Mesenchymal stem cell (in vitro differentiated cells and primary cell): Measurements from ENCODE around the gene NACC2.

Source experiments
- DNase-seq: peaks from one replicate; pipeline ENCODE4 v3.0.0-alpha.2; 2013
- H2AFZ ChIP-seq: one replicate; pipeline ENCODE4 v1.6.1; 2013; ENCODE audit warnings: low read depth, mild to moderate bottlenecking, control low read depth, inconsistent platforms, low read length, moderate library complexity
- H2AK5ac ChIP-seq: 2 replicates; pipeline ENCODE4 v1.6.1; 2013; ENCODE audit warnings: low read length, moderate library complexity, mild to moderate bottlenecking, inconsistent platforms; ENCODE audit not compliant: severe bottlenecking
- H2BK120ac ChIP-seq: one replicate; pipeline ENCODE4 v1.6.1; 2013; ENCODE audit warnings: low read depth, mild to moderate bottlenecking, inconsistent platforms, low read length, moderate library complexity
- H2BK12ac ChIP-seq, 2 experiments: one replicate each; pipeline ENCODE4 v1.6.1; 2013; ENCODE audit warnings: inconsistent platforms in 2 of 2, low read length in 2 of 2, mild to moderate bottlenecking in 2 of 2, moderate library complexity in 2 of 2, control low read depth in 1 of 2
- H2BK15ac ChIP-seq: one replicate; pipeline ENCODE4 v1.6.1; 2013; ENCODE audit warnings: mild to moderate bottlenecking, low read depth, inconsistent platforms; ENCODE audit not compliant: poor library complexity, severe bottlenecking
- H2BK5ac ChIP-seq: 2 replicates; pipeline ENCODE4 v1.6.1; 2013; ENCODE audit warnings: low read depth, mild to moderate bottlenecking, low read length, control low read depth, inconsistent platforms; ENCODE audit not compliant: poor library complexity, severe bottlenecking
- H3K14ac ChIP-seq, 2 experiments: one replicate each; pipeline ENCODE4 v1.6.1; 2013; ENCODE audit warnings: inconsistent platforms in 2 of 2, low read length in 2 of 2, control low read depth in 1 of 2, mild to moderate bottlenecking in 1 of 2, moderate library complexity in 1 of 2
- H3K18ac ChIP-seq, 2 experiments: one replicate each; pipeline ENCODE4 v1.6.1; 2013; ENCODE audit warnings: inconsistent platforms in 2 of 2, low read length in 2 of 2, control low read depth in 1 of 2, low read depth in 1 of 2, mild to moderate bottlenecking in 1 of 2
- H3K23ac ChIP-seq, 2 experiments: one replicate each; pipeline ENCODE4 v1.6.1; 2013; ENCODE audit warnings: inconsistent platforms in 2 of 2, low read length in 2 of 2, mild to moderate bottlenecking in 2 of 2, moderate library complexity in 2 of 2, control low read depth in 1 of 2
- H3K27ac ChIP-seq: 2 replicates; pipeline ENCODE4 v1.5.1; 2013; ENCODE audit warnings: mild to moderate bottlenecking, moderate library complexity, low read length, control low read depth, inconsistent platforms; ENCODE audit not compliant: poor library complexity, severe bottlenecking
- H3K27me3 ChIP-seq, 2 experiments: 2 replicates each; pipeline versions ENCODE4 v1.6.1 to v1.7.0; 2013; ENCODE audit warnings: low read length in 2 of 2, mild to moderate bottlenecking in 2 of 2, moderate library complexity in 2 of 2, control low read depth in 1 of 2, inconsistent platforms in 1 of 2; ENCODE audit not compliant: control insufficient read depth in 1 of 2, insufficient read depth in 1 of 2
- H3K36me3 ChIP-seq, 2 experiments: 2 replicates each; pipeline versions ENCODE4 v1.6.1 to v1.7.0; 2013; ENCODE audit warnings: low read length in 2 of 2, control low read depth in 1 of 2, inconsistent platforms in 1 of 2, low read depth in 1 of 2, mild to moderate bottlenecking in 1 of 2; ENCODE audit not compliant: insufficient read depth in 2 of 2, control insufficient read depth in 1 of 2
- H3K4ac ChIP-seq, 2 experiments: one replicate each; pipeline ENCODE4 v1.6.1; 2013; ENCODE audit warnings: inconsistent platforms in 2 of 2, low read length in 2 of 2, mild to moderate bottlenecking in 2 of 2, moderate library complexity in 2 of 2, control low read depth in 1 of 2, low read depth in 1 of 2
- H3K4me1 ChIP-seq: 2 replicates; pipeline ENCODE4 v1.6.1; 2013; ENCODE audit warnings: low read depth, low read length, control low read depth; ENCODE audit not compliant: control insufficient read depth, insufficient read depth
- H3K4me2 ChIP-seq: 2 replicates; pipeline ENCODE4 v1.6.1; 2013; ENCODE audit warnings: low read length, mild to moderate bottlenecking, inconsistent platforms; ENCODE audit not compliant: poor library complexity, severe bottlenecking
- H3K4me3 ChIP-seq, 2 experiments: 2 replicates each; pipeline versions ENCODE4 v1.5.1 to v1.7.0; 2013; ENCODE audit warnings: low read length in 2 of 2, mild to moderate bottlenecking in 2 of 2, control low read depth in 1 of 2, low read depth in 1 of 2; ENCODE audit not compliant: insufficient read depth in 1 of 2
- H3K79me1 ChIP-seq: replicated peaks from 2 replicates; pipeline ENCODE4 v1.6.1; 2013; ENCODE audit warnings: mild to moderate bottlenecking, control low read depth, low read length, inconsistent platforms; ENCODE audit not compliant: poor library complexity, severe bottlenecking
- H3K9ac ChIP-seq: 2 replicates; pipeline ENCODE4 v1.7.0; 2013; ENCODE audit warnings: mild to moderate bottlenecking, low read length, moderate library complexity
- H3K9me3 ChIP-seq: 2 replicates; pipeline ENCODE4 v1.7.0; 2013; ENCODE audit warnings: mild to moderate bottlenecking, low read length; ENCODE audit not compliant: control insufficient read depth
- H4K8ac ChIP-seq: one replicate; pipeline ENCODE4 v1.6.1; 2013; ENCODE audit warnings: inconsistent platforms, mild to moderate bottlenecking, low read length, moderate library complexity
- H4K91ac ChIP-seq: one replicate; pipeline ENCODE4 v1.6.1; 2013; ENCODE audit warnings: mild to moderate bottlenecking, low read length, inconsistent platforms
- WGBS: methylation state at CpG from one replicate; pipeline ENCODE4 v1.1.7; 2013; ENCODE audit warnings: mixed read lengths; 5-methylcytosine and 5-hydroxymethylcytosine counted together

NACC2 gene

DNA sequence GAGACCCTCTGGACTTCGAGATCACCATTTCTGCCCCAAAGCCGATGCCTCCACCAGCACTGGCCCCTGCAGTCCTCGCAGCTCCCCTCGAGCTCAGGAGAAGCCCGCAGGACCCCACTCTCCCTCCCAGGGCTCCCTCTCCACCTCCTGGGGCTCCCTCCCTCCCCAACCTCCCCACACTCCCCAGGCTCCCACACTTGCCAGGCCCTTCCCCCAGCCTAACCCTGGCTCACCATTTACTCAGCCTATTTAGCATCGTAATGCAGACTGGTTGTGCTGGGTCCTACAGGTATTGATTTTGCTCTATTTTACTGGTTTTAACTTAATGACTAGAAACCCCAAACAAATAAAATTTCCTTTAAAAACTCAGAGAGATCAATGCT is 47.3 kb upstream of the NACC2 start:
- no peak overlapping the region for H3K4ac ChIP-seq
- no peak overlapping the region for H2BK12ac ChIP-seq
- H3K27me3 ChIP-seq = peaks cover 35 to 68% of the 10 kb centered on the region in 2 experiments
- no peaks in the 10 kb centered on the region for H3K36me3 ChIP-seq
- no peak for DNase-seq
- no peak overlapping the region for H3K4me3 ChIP-seq
- no peak overlapping the region for H3K23ac ChIP-seq
- no peak overlapping the region for H4K8ac ChIP-seq
- no peak overlapping the region for H3K27ac ChIP-seq
- no peak overlapping the region for H3K9ac ChIP-seq
- H3K9me3 ChIP-seq = no peaks in the 10 kb centered on the region
- H2BK15ac ChIP-seq = no peak overlapping the region
- no peak overlapping the region for H3K14ac ChIP-seq
- H4K91ac ChIP-seq = no peak overlapping the region
- H3K18ac ChIP-seq = no peak overlapping the region
- no peak overlapping the region for H2BK5ac ChIP-seq
- H3K4me1 ChIP-seq = peaks cover 20% of the 10 kb centered on the region
- WGBS = 89% methylated on average over 5 of the region's 6 CpGs
- no peaks in the 10 kb centered on the region for H3K79me1 ChIP-seq
- H2AFZ ChIP-seq = no peak overlapping the region
- H2BK120ac ChIP-seq = no peak overlapping the region
- H3K4me2 ChIP-seq = no peak overlapping the region
- no peak overlapping the region for H2AK5ac ChIP-seq

DNA sequence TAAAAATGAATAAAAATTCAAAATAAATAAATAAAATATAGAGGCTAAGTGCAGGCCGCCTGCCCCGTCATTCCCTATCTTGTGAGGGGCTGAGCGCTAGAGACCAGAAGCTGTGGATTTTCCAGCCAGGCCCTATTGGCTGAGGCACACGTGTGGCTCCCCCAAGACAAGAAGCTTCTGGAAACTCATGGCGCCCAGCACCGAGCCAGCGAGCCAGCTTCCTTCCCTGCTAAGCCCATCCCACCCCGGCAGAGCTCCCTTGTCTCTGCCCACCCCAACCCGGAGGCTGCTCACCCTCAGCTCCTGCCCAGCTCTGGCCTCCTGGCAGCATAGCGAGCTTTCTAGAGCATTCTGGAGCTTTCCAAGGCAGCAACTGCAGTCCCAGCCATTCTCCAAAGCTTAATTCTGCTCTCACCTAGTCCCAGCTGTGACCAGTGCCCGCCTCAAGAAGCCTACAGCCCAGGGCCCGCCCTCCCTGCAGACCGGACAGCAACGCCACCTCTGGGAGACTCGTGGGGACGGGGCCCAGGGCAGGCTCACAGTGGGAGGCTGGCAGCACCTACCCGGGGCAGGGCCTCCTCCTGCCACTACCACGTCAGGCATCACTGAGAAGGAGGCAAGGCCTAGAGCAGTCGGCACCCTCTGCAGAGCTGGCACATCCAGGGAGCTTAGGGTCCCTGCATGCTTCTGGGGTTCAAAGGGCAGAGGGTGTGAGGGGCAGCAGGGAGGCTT is 46.8 kb upstream of the NACC2 start:
- WGBS = 89% methylated on average over 19 of the region's 19 CpGs
- no peak overlapping the region for H3K14ac ChIP-seq
- H3K27ac ChIP-seq = no peak overlapping the region
- no peak overlapping the region for H3K23ac ChIP-seq
- H3K27me3 ChIP-seq = peaks cover 35 to 68% of the 10 kb centered on the region in 2 experiments
- H3K9ac ChIP-seq = no peak overlapping the region
- no peaks in the 10 kb centered on the region for H3K36me3 ChIP-seq
- H3K79me1 ChIP-seq = no peaks in the 10 kb centered on the region
- no peak overlapping the region for H2AFZ ChIP-seq
- H2BK15ac ChIP-seq = no peak overlapping the region
- no peak overlapping the region for H2BK5ac ChIP-seq
- H4K91ac ChIP-seq = no peak overlapping the region
- H3K18ac ChIP-seq = no peak overlapping the region
- H4K8ac ChIP-seq = no peak overlapping the region
- DNase-seq = no peak
- peaks cover 20% of the 10 kb centered on the region for H3K4me1 ChIP-seq
- H2AK5ac ChIP-seq = no peak overlapping the region
- H3K9me3 ChIP-seq = no peaks in the 10 kb centered on the region
- no peak overlapping the region for H2BK12ac ChIP-seq
- no peak overlapping the region for H2BK120ac ChIP-seq
- no peak overlapping the region for H3K4ac ChIP-seq
- no peak overlapping the region for H3K4me3 ChIP-seq
- H3K4me2 ChIP-seq = no peak overlapping the region

DNA sequence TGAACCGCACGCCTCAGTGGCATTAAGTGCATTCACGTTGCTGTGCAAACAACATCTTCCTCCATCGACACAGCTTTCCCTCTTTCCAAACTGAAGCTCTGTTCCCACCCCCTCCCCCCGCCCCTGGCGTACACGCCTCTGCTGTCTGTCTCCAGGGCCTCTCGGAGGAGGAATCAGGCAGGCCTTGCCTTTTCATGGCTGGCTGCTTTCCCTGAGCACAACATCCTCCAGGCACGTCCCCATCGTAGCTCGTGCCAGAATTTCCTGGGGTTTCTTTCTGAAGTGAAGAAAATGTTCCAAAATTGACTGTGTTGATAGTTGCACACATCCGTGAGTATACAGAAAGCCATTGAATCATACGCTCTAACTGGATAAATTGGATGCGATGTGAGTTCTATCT is 45.9 kb upstream of the NACC2 start:
- WGBS = 75% methylated on average over 14 of the region's 14 CpGs
- Histone ChIP-seq H2BK120ac (no peak overlapping the region), H4K91ac (no peak overlapping the region), H3K9me3 (no peaks in the 10 kb centered on the region), H3K36me3 (no peaks in the 10 kb centered on the region), H3K18ac (no peak overlapping the region), H3K79me1 (no peaks in the 10 kb centered on the region), H3K27me3 (peaks cover 34 to 68% of the 10 kb centered on the region in 2 experiments), H3K4ac (no peak overlapping the region), H3K4me3 (no peak overlapping the region), H3K4me2 (no peak overlapping the region), H2BK15ac (no peak overlapping the region), H3K14ac (no peak overlapping the region), H2BK5ac (no peak overlapping the region), H3K4me1 (peaks cover 22% of the 10 kb centered on the region), H3K27ac (no peak overlapping the region), H2AFZ (no peak overlapping the region), H2BK12ac (no peak overlapping the region), H4K8ac (no peak overlapping the region), H3K9ac (no peak overlapping the region), H3K23ac (no peak overlapping the region), H2AK5ac (no peak overlapping the region)
- no peak for DNase-seq

DNA sequence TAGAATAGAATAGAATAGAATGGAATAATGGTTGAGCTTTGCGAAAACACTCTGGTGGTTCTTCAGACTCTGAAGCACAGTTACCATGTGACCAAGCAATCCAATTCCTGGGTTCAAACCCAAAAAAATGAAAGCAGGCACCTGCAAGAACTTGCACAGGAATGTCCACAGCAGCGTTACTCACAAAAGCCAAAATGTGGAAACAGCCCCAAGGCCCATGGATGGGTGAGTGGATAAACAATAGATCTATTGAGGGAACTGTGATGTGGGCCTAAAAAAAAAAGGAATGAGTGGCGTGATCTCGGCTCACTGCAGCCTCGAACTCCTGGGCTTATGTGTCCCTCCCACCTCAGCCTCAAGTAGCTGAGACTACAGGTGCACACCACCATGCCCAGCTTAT is 45.0 kb upstream of the NACC2 start:
- H3K9ac ChIP-seq = no peak overlapping the region
- H3K18ac ChIP-seq = no peak overlapping the region
- peaks cover 26% of the 10 kb centered on the region for H3K4me1 ChIP-seq
- no peak overlapping the region for H2AK5ac ChIP-seq
- whole genome bisulfite sequencing = 84% methylated on average over 4 of the region's 5 CpGs
- H2AFZ ChIP-seq = no peak overlapping the region
- no peak overlapping the region for H3K4me2 ChIP-seq
- no peaks in the 10 kb centered on the region for H3K79me1 ChIP-seq
- no peak overlapping the region for H2BK12ac ChIP-seq
- no peak overlapping the region for H3K14ac ChIP-seq
- no peak overlapping the region for H2BK5ac ChIP-seq
- no peak overlapping the region for H2BK15ac ChIP-seq
- no peak overlapping the region for H4K8ac ChIP-seq
- H3K27ac ChIP-seq = no peak overlapping the region
- H3K27me3 ChIP-seq = peaks cover 34 to 68% of the 10 kb centered on the region in 2 experiments
- no peak overlapping the region for H3K4me3 ChIP-seq
- DNase-seq = no peak
- H3K4ac ChIP-seq = no peak overlapping the region
- H2BK120ac ChIP-seq = no peak overlapping the region
- H4K91ac ChIP-seq = no peak overlapping the region
- no peak overlapping the region for H3K23ac ChIP-seq
- no peaks in the 10 kb centered on the region for H3K36me3 ChIP-seq
- H3K9me3 ChIP-seq = no peaks in the 10 kb centered on the region
